LNCAP (cell line): Measurements from ENCODE around the gene ZNF12.

Experiments
- CTCF ChIP-seq: fragments of 450-650 bp; IDR thresholded peaks from 2 replicates; pipeline ENCODE4 v1.5.1; 2017; ENCODE audit warnings: mild to moderate bottlenecking

Gene ZNF12

GRCh38 chr7:6691103-6691502, 15.6 kb downstream of the ZNF12 start:
- no peak for TF ChIP-seq CTCF

DNA sequence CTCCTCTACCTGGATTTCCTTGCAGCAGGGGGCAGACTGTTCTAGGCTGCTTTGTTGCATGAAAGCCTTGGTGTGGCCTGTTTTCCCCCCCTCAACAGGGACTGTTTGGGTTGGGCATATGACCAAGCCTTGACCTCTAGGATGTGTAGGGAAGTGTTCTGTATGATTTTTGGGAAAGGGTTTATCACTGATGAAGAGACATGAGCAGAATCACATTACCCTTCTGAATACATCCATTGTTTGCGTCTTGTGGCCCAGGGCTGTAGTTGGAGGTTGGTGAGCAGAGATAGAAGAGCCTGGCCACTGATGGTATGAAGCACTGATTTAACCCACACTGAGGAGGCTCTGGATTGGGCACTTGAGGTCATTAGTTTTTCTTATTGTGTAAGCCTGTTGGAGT, 26.6 kb downstream of the ZNF12 start:
- TF ChIP-seq CTCF = no peak

- no peak for TF ChIP-seq CTCF
These were observed 30.8 kb downstream of the ZNF12 start for GRCh38 chr7:6675807-6676405.

- no peak for TF ChIP-seq CTCF
These were observed 48.0 kb downstream of the ZNF12 start for GRCh38 chr7:6658618-6659345.

DNA sequence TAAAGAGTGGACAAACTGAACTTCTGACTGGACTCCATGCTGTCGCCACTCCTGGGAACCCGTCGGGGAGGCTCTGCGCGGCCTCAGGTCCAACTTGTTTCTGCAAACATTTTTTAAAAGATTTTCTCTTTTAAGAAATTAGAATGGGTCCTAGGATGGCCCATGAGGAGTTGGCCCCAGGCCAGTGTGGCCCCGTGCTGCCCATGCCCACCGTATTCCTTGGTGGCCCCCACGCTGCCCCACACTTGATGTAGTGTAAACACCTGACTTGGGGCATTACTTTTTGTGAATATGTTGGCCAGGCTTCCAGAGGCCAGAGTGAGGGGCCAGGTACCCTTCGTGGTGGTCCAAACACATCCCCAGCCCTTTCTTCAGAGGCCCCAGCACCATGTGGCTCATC, 50.3 kb downstream of the ZNF12 start:
- TF ChIP-seq CTCF = no peak

DNA sequence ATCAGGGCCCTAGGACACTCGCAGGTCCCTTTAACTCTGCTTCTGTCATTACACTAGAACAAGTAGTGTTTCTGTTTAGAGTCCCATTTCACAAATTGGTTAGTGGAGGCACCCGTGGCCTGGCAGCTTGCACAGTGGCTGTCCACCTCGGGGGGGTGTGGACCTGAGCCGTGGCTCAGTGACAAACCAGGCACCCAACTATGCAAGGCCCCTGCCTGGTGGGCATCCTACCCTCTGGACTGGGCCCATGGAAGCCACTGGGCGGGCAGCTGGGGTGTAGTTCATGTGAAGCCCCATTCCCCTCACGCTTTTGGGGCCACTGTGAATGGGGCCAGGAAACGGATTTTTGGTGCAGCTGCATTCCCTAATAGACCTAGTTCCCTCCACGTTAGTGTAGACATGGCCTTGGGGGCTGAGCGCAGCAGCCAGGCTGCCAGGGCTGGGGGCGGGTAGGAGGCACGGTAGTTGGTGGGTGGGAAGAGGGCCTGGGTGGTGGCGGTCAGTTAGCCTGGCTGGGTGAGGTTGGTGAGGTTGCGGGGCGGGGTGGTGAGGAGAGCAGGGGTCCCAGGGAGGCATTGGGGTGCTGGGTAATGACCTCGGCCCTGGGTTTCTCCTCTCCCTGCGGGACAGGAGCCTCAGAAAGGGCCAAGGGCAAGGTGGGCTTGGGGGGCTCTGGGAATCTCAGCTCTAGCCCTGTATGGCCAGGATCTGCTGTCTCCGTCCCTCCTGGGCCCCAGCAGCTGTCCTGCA, 50.9 kb downstream of the ZNF12 start:
- no peak for TF ChIP-seq CTCF

GRCh38 chr7:6654842-6655610, 51.7 kb downstream of the ZNF12 start:
- TF ChIP-seq CTCF = no peak
